CD4-positive, alpha-beta T cell treated with Interleukin-2 at 100 ng/mL for 4 hours (primary cell): ENCODE measurements around the gene HSF5.
A peak's percentile ranks its signal among the peaks of the same experiment; 100 is the strongest.
"Not testable (repeated sequence)": the region's sequence is repeated elsewhere in the genome, so short reads cannot be mapped to it uniquely, and the experiment has no call there.

Source experiments
- DNase-seq: peaks from one replicate; pipeline ENCODE4 v3.0.0-alpha.2; 2020; ENCODE audit warnings: low spot score

HSF5 gene

GRCh38 chr17:58412961-58413586 lies 75.1 kb downstream of the HSF5 start:
- no peak for DNase-seq

- DNase-seq, result no peak
These were observed 76.0 kb downstream of the HSF5 start for GRCh38 chr17:58412064-58412703.

DNA sequence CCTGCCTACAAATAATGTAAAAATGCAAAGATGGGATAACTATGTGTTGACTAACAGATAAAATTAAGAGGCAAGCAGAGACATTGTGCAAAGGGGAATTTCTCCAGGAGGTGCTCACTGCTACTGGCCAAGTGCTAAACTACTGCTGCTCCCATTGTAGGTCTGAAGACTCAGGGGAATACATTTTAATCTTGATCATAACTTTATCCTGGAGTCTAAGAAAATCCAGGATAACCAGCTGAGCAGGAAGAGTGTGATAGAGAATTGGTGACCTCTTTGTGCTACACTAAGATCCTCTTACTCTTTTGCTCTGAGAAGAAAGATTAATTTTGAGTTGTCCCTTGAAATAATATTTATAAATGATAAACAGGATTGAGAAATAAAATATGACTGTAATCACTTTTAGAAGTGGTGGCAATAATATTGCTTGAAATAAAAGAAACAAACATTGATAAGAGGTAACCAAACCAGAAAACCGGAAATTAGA lies 76.8 kb downstream of the HSF5 start:
- no peak for DNase-seq

DNA sequence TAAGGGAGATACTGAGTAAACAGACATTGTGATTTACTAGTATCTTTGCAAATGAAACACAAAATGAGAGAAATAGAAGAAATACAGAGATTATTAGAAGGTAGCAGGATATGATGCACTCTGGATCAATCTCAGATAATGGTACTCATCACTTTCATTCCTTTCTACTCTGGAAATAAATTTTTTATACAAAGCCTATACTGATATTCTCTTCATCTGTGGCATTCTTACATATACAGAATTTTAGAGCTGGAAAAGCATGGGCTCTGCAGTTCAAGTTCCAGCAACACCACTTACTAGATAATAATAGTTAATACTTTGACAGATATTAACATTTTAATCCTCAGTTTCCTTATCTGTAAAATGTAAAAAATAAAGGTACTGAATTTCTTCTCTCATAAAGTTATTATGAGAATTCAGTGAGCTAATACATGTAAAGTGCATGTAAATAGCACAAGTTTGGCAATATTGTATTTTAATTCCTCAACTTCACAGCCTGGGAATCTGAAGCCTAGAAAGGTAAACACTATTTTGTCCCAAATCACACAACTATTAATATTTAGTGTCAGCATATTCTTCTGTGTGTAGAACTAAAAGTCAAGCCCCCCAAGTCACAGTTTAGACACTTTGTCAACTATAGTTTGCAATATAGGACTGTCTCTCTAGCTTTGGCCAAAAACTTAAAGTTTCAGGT lies 77.3 kb downstream of the HSF5 start:
- no peak for DNase-seq

DNA sequence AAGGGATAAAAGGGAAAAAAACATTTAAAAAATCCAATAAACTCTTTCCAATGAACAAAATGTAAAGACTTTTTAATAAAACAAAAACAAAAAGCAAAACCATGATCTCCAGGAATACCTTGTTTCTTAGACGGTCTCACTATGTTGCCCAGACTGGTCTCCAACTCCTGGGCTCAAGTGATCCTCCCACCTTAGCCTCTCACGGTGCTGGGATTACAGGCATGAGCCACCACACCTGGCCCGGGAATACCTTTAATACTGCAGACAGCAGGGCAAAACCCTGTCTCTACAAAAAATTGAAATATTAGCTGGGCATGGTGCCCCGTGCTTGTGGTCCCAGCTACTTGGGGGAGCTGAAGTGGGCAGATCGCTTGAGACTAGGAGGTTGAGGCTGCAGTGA lies 78.8 kb downstream of the HSF5 start:
- no peak for DNase-seq

- DNase-seq, result no peak
These were observed 84.9 kb downstream of the HSF5 start for GRCh38 chr17:58403311-58403710.

DNA sequence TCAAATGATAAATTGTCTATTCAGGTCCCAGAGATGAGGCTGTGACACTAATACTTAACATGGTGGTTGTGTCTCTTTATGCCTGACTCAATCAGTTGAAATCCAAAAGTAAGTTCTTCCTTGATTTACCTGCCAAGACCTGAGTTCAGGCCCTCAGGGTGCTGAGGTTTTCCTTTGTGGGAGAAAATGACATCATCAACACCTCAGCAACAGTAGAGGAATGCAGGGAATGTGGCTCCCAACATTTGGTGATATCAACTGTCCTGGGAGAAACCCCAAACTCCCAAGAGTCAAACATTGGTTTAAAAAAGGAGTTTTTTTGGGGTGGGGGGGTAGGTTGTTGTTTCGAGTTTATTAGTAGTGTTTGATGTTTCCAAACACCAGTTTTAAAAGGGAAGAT lies 85.5 kb downstream of the HSF5 start:
- DNase-seq, result no peak

DNA sequence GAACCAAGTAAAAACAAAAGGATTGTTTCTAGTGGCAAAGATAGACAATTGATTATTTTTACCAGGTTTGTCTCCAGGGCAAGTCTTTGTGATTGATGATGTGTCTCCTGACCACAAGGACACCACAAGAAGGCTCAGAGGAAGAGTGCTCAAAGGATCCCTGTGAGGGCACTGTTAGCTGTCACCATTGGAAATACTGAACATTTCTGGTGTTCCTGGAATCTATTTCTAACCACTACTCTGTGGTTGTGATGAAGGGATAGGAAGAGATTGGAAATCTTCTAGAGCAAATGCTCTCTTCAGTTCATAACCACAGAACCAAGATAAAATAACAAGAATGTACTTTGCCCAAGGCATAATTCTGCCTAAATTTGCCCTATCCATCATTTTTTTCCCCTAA lies 86.2 kb downstream of the HSF5 start:
- peak; percentile 5 for DNase-seq

DNA sequence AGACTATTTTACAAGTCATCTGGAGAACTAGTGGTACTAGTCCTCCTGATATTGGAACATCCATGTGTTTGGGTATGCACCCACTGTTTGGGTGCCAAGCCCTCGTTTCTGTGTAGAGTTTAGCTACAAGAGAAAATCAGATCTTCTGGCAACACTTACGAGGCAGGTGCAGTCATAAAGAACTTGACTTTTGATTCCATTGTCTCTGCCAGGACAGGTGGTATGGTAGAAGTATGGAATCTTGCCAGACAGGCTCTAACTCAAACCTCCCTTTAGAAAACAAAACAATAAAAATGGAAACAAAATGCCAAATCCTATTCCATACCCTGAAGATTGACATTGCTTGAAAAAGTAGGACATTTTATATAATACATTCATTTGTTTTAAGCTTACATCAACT lies 86.9 kb downstream of the HSF5 start:
- DNase-seq, result no peak

DNA sequence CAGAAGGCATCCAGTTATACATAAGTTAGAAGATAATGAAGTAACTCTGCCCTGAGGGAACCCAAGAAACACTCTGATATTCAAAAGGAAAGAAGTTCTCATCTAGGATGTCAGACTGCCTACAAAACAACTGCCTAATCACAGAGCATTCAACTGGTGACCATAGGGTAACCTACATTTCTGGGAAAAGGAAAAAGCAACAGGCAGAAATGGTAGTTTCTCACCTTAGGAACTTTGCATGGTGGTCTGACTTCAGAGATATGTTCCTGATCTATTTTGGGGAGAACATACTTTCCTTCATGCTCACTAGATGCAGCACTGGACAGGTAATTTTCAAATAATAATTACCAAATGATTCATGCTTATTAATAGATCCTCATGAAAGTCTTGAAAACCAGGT lies 87.4 kb downstream of the HSF5 start:
- DNase-seq, result no peak

GRCh38 chr17:58399974-58400373 lies 88.2 kb downstream of the HSF5 start:
- DNase-seq, result no peak

- no peak for DNase-seq
These were observed 89.5 kb downstream of the HSF5 start for GRCh38 chr17:58398574-58399266.

GRCh38 chr17:58397421-58397820 lies 90.8 kb downstream of the HSF5 start:
- not testable (repeated sequence) for DNase-seq

- no peak for DNase-seq
These were observed 92.0 kb downstream of the HSF5 start for GRCh38 chr17:58396173-58396572.

DNA sequence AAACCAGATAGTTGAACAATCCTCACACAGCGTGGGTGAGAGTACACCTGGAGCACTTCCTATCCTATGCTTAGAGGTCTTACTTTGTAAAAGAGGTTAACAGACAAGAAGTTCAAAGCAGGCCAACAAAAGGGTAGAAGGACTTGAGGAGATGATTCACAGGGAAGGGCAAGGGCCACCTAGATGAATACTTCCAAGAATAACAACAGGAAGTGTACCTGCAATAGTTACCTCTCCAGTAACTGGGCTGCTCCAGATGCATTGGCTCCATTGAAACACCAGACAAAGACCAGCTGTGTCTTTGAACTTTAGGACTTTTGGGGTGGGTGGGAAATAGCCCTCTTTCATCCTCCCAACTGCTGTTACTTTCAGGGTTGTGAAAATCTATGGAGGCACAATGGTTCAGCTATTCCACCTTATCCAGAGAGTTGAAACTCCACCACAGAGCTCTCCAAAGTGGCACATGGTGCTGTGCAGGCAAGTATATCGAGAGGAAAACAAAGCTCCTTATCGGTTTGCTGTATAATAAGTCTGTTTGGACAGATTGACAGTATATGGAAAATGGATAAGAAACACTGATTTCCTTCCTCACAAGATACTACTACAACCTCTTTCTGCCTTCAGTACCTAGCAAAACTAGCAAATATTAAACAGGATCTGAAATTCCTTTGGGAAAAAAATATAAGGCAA lies 93.5 kb downstream of the HSF5 start:
- DNase-seq, result no peak

DNA sequence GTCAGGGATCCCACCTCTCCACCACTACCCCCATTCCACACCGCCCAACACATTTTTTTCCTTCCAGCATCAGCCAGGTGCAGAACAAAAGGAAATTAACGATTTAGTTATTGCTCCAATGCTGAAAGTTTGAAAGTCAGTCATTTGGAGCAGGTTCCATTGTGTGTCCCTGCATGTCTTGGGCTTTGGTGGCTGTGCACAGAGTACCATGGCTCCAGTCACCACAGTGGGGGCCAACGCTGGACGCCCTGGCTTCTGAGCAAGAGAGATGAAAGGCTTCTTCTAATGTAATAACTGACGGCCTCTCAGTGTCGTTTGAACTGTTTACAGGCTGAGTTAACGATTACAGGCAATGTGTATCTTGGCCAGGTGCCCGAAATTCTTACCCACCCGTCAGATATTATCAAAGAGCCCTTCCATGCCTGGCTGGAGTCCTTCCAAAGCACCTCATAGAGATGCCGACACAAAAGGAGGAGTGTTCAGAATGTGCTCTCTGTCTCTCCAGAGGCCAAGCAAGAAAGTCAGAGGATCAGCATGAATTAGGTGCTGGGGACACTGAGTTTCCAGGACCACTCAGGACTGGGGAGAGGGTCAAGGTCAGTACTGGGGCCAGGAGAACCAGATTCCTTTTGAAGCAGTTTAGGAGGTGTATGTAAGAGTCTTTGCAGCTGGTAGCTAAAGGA lies 96.8 kb downstream of the HSF5 start:
- no peak for DNase-seq

- DNase-seq, result no peak
These were observed 97.3 kb downstream of the HSF5 start for GRCh38 chr17:58390884-58391283.

GRCh38 chr17:58388302-58389190 lies 99.7 kb downstream of the HSF5 start:
- no peak for DNase-seq

DNA sequence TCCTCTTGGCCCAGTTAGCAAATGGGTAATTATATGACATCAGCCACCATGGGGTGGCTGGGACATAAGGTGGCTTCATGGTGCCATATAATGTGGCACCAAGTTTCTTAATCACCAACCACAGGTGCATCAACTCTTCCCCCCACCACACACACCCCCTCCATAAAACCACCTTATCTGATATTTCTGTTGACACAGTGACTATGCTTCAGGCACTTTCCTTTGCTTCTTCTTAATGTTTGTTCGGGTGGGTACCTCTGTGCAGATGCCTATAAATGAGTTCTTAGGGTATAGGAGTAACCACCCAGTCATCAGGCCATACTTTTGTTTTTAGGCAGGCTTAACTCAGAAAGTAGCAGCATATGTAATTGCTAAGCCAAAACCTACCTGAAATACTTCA lies 100.4 kb downstream of the HSF5 start:
- peak; percentile 19 for DNase-seq

DNA sequence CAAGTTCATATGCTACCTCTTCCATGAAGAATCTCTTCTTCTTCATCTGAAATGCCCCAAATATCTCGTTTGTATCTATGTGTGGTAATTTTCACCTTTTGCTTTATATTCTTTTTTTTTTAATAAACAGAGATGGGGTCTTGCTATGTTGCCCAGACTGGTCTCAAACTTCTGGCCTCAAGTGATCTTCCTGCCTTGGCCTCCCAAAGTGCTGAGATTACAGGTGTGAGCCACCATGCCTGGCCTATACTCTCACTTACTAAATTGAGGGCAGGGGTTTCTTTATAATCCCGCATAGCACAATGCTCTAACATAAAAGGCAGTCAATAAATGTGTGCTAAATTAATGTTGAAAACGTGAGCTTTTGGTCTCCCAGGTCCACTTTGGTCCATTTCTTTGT lies 101.5 kb downstream of the HSF5 start:
- no peak for DNase-seq
